Right atrium auricular region (tissue), 2 donors: ENCODE results near the gene CCT6B. TPM values are rescaled to one million over a fixed set of nuclear protein-coding genes. Genes with fewer than 3 reads are reported as not detected.

ENCODE experiments used
- DNase-seq: peaks from one replicate; pipeline ENCODE4 v3.0.0-alpha.2; 2019; ENCODE audit warnings: low spot score
- H3K27ac ChIP-seq, 2 donors: fragments of 200-600 bp; sonication (generic); 1 replicate in 1 of 2; 2 replicates in 1 of 2; pipeline ENCODE4 v1.5.1; 2016 to 2019
- H3K27me3 ChIP-seq, 2 donors: fragments of 200-600 bp; sonication (generic); one replicate each; pipeline versions ENCODE4 v1.5.1 to v1.6.0; 2017 to 2019
- H3K36me3 ChIP-seq: fragments of 200-600 bp; sonication (generic); one replicate; pipeline ENCODE4 v1.5.1; 2016
- H3K4me1 ChIP-seq, 2 donors: fragments of 200-600 bp; sonication (generic); one replicate each; pipeline versions ENCODE4 v1.5.1 to v1.6.0; 2017 to 2019
- H3K4me3 ChIP-seq, 2 donors: fragments of 200-600 bp; sonication (generic); 1 replicate in 1 of 2; 2 replicates in 1 of 2; pipeline ENCODE4 v1.5.1; 2017 to 2019; ENCODE audit warnings: mild to moderate bottlenecking in 1 of 2, moderate library complexity in 1 of 2
- H3K9me3 ChIP-seq, 2 donors: fragments of 200-600 bp; sonication (generic); one replicate each; pipeline ENCODE4 v1.5.1; 2019
- CTCF ChIP-seq, 2 donors: fragments of 200-600 bp; sonication (generic); IDR thresholded peaks; one replicate each; pipeline ENCODE4 v1.5.1; 2019; ENCODE audit warnings: antibody characterized with exemption in 2 of 2
- total RNA-seq, 2 donors: library from RNA; depleted of rRNA; stranded (reverse); fragments of >200 nt; gene quantifications; one replicate each; pipeline ENCODE4 v1.1.0, GENCODE V29; 2016

CCT6B gene
- total RNA-seq, 2 donors from 2014 or later, result 1.8 to 1.9 TPM

GRCh38 chr17:34996422-34997285 lies 35.4 kb upstream of the CCT6B start:
- Histone ChIP-seq H3K36me3 (peaks cover 70% of the 10 kb centered on the region), H3K27me3 (no peaks in the 10 kb centered on the region), H3K4me1 (peaks cover 0 to 20% of the 10 kb centered on the region in 2 donors), H3K27ac (peak overlapping the region; percentile 46 to 76), H3K9me3 (no peaks in the 10 kb centered on the region), H3K4me3 (no peak overlapping the region)
- DNase-seq, result no peak
- TF ChIP-seq CTCF (IDR thresholded peaks at IDR 0.05), result no peak

- Histone ChIP-seq H3K27me3 (no peaks in the 10 kb centered on the region), H3K9me3 (no peaks in the 10 kb centered on the region), H3K4me1 (peaks cover 0 to 24% of the 10 kb centered on the region in 2 donors), H3K27ac (no peak overlapping the region), H3K4me3 (no peak overlapping the region), H3K36me3 (peaks cover 72% of the 10 kb centered on the region)
- no peak for DNase-seq
- no peak for TF ChIP-seq CTCF (IDR thresholded peaks at IDR 0.05)
These were observed 31.8 kb upstream of the CCT6B start for GRCh38 chr17:34993031-34993430.

- Histone ChIP-seq H3K9me3 (no peaks in the 10 kb centered on the region), H3K4me3 (no peak overlapping the region), H3K36me3 (peaks cover 77% of the 10 kb centered on the region), H3K4me1 (peaks cover 0 to 10% of the 10 kb centered on the region in 2 donors), H3K27me3 (no peaks in the 10 kb centered on the region), H3K27ac (peak overlapping the region in 1 of 2 donors; percentile 45)
- no peak for TF ChIP-seq CTCF (IDR thresholded peaks at IDR 0.05)
- no peak for DNase-seq
These were observed 30.3 kb upstream of the CCT6B start for GRCh38 chr17:34991606-34992005.

- H3K27ac ChIP-seq, result peak overlapping the region in 1 of 2 donors; percentile 45
- no peak for DNase-seq
- H3K4me3 ChIP-seq, result no peak overlapping the region
- H3K4me1 ChIP-seq, result peaks cover 0 to 9% of the 10 kb centered on the region in 2 donors
- no peaks in the 10 kb centered on the region for H3K27me3 ChIP-seq
- no peak for TF ChIP-seq CTCF (IDR thresholded peaks at IDR 0.05)
- H3K36me3 ChIP-seq, result peaks cover 83% of the 10 kb centered on the region
- H3K9me3 ChIP-seq, result no peaks in the 10 kb centered on the region
These were observed 29.7 kb upstream of the CCT6B start for GRCh38 chr17:34990921-34991365.

- H3K4me1 ChIP-seq, result peaks cover 0 to 9% of the 10 kb centered on the region in 2 donors
- no peaks in the 10 kb centered on the region for H3K27me3 ChIP-seq
- H3K4me3 ChIP-seq, result no peak overlapping the region
- DNase-seq, result no peak
- no peak for TF ChIP-seq CTCF (IDR thresholded peaks at IDR 0.05)
- peaks cover 71% of the 10 kb centered on the region for H3K36me3 ChIP-seq
- H3K9me3 ChIP-seq, result no peaks in the 10 kb centered on the region
- H3K27ac ChIP-seq, result no peak overlapping the region
These were observed 28.2 kb upstream of the CCT6B start for GRCh38 chr17:34989473-34989872.
